ENCODE measurements around the gene KIAA1210. TPM values are rescaled to one million over a fixed set of nuclear protein-coding genes. Genes with fewer than 3 reads are reported as not detected.

Gene KIAA1210
- total and polyA plus RNA-seq, 2 of the 4 experiments (the other 2 are of a cell fraction): not detected

DNA sequence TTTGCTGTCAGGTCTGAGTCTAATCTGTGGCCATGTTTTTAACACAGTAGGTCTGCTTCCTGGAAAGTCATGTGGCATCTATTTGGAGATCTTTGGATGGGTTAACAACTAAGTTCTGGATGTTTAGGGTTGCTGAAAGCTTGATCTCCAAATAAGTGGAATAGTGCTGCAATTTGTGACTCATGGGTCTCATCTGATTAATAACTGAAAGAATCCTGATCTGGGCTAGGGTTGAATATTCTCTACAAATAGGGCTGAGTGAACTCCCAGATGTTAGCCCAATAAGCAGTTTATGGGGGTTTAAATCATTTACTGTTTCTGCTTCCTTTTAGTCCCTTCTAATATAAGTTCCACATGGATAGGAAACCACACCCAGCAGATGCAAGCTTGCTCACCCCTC, 31.7 kb downstream of the KIAA1210 start:
- H3K36me3 ChIP-seq (ENCODE audit: control insufficient read depth, insufficient read depth, low read length): no peaks in the 10 kb centered on the region
- no peak overlapping the region for H2BK120ac ChIP-seq (ENCODE audit: low read depth, low read length)
- ChIA-PET CTCF (no interaction called here), POLR2A (ENCODE audit: unreplicated experiment) (no interaction called here)
- H4K20me1 ChIP-seq (ENCODE audit: insufficient read depth, low read length): no peaks in the 10 kb centered on the region
- no peaks in the 10 kb centered on the region for H3K9me1 ChIP-seq (ENCODE audit: insufficient read depth, low read length)
- no peak overlapping the region for H3K4me3 ChIP-seq (ENCODE audit: insufficient read depth, low read depth, low read length)
- DNase-seq: no peak
- no peaks in the 10 kb centered on the region for H3K9me3 ChIP-seq (ENCODE audit: control insufficient read depth, insufficient read depth, low read length)
- no peak overlapping the region for H4K5ac ChIP-seq (ENCODE audit: low read depth, low read length)
- no peak overlapping the region for H4K91ac ChIP-seq (ENCODE audit: insufficient read depth, low read depth, low read length)
- no peak overlapping the region for H3K14ac ChIP-seq (replicated peaks; ENCODE audit: low read depth, low read length)
- no peak overlapping the region for H4K8ac ChIP-seq (ENCODE audit: low read depth in 2 of 2, low read length in 2 of 2)
- H3K4me2 ChIP-seq (ENCODE audit: low read depth, low read length): no peak overlapping the region
- H2AK5ac ChIP-seq (ENCODE audit: low read depth, low read length): no peak overlapping the region
- no TSS peak for BruUV-seq (replicated peaks)
- H2BK5ac ChIP-seq (ENCODE audit: low read depth, low read length, poor library complexity, severe bottlenecking): no peak overlapping the region
- no peak overlapping the region for H3K18ac ChIP-seq (ENCODE audit: low read depth, low read length)
- H2AFZ ChIP-seq (replicated peaks; ENCODE audit: low read length, poor library complexity): no peak overlapping the region
- no peak overlapping the region for H3K23ac ChIP-seq (ENCODE audit: low read depth, low read length)
- no peak for ATAC-seq (ENCODE audit: low read depth)
- H3K27me3 ChIP-seq (ENCODE audit: control insufficient read depth, insufficient read depth, low read length): peaks cover 5% of the 10 kb centered on the region; the same call in 1 of the 2 replicates
- in situ Hi-C loops (cut with MboI; ENCODE audit: low sequenced_read_pairs) (no loop called here), intact Hi-C loops (cut with micrococcal nuclease) (no loop called here), dilution Hi-C loops (cut with HindIII; ENCODE audit: low sequenced_read_pairs, unreplicated experiment) (no loop called here)
- H3K56ac ChIP-seq (ENCODE audit: extremely low read depth, insufficient read depth, low read length): no peak overlapping the region
- H3K9ac ChIP-seq (ENCODE audit: low read depth, low read length): no peak overlapping the region
- H2AK9ac ChIP-seq (replicated peaks; ENCODE audit: low read depth, low read length, poor library complexity): no peak overlapping the region
- no peak for TF ChIP-seq MXI1 (IDR thresholded peaks at IDR 0.05; ENCODE audit: borderline replicate concordance, low read depth, low read length)
- TF ChIP-seq CEBPB (IDR thresholded peaks at IDR 0.05; ENCODE audit: low read depth, low read length): no peak
- TF ChIP-seq RAD21 (IDR thresholded peaks at IDR 0.05; ENCODE audit: low read length): no peak
- TF ChIP-seq SMC3 (IDR thresholded peaks at IDR 0.05; ENCODE audit: low read depth, low read length): no peak
- TF ChIP-seq, protein P1, sequence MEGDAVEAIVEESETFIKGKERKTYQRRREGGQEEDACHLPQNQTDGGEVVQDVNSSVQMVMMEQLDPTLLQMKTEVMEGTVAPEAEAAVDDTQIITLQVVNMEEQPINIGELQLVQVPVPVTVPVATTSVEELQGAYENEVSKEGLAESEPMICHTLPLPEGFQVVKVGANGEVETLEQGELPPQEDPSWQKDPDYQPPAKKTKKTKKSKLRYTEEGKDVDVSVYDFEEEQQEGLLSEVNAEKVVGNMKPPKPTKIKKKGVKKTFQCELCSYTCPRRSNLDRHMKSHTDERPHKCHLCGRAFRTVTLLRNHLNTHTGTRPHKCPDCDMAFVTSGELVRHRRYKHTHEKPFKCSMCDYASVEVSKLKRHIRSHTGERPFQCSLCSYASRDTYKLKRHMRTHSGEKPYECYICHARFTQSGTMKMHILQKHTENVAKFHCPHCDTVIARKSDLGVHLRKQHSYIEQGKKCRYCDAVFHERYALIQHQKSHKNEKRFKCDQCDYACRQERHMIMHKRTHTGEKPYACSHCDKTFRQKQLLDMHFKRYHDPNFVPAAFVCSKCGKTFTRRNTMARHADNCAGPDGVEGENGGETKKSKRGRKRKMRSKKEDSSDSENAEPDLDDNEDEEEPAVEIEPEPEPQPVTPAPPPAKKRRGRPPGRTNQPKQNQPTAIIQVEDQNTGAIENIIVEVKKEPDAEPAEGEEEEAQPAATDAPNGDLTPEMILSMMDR (conservative IDR thresholded peaks at IDR 0.05; ENCODE audit: low read depth, low read length): no peak
- TF ChIP-seq, protein P2, sequence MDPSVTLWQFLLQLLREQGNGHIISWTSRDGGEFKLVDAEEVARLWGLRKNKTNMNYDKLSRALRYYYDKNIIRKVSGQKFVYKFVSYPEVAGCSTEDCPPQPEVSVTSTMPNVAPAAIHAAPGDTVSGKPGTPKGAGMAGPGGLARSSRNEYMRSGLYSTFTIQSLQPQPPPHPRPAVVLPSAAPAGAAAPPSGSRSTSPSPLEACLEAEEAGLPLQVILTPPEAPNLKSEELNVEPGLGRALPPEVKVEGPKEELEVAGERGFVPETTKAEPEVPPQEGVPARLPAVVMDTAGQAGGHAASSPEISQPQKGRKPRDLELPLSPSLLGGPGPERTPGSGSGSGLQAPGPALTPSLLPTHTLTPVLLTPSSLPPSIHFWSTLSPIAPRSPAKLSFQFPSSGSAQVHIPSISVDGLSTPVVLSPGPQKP (IDR thresholded peaks at IDR 0.05; ENCODE audit: borderline replicate concordance, low read depth, low read length): no peak
- no peak for TF ChIP-seq BHLHE40 (IDR thresholded peaks at IDR 0.05; ENCODE audit: low read depth, low read length)
- TF ChIP-seq, protein P3, sequence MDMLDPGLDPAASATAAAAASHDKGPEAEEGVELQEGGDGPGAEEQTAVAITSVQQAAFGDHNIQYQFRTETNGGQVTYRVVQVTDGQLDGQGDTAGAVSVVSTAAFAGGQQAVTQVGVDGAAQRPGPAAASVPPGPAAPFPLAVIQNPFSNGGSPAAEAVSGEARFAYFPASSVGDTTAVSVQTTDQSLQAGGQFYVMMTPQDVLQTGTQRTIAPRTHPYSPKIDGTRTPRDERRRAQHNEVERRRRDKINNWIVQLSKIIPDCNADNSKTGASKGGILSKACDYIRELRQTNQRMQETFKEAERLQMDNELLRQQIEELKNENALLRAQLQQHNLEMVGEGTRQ (IDR thresholded peaks at IDR 0.05; ENCODE audit: low read depth, low read length): no peak
- no peak for TF ChIP-seq MAZ (IDR thresholded peaks at IDR 0.05; ENCODE audit: borderline replicate concordance, low read depth, low read length)
- TF ChIP-seq FOS (IDR thresholded peaks at IDR 0.05; ENCODE audit: low read depth, low read length): no peak
- H3K4ac ChIP-seq (ENCODE audit: low read depth, low read length): no peak overlapping the region
- H3K4me1 ChIP-seq (ENCODE audit: control insufficient read depth, insufficient read depth, low read length): no peaks in the 10 kb centered on the region
- no peak overlapping the region for H2BK20ac ChIP-seq (ENCODE audit: low read depth, low read length)
- no peaks in the 10 kb centered on the region for H3K79me1 ChIP-seq (ENCODE audit: low read depth in 1 of 2, low read length in 2 of 2)
- no peak overlapping the region for H2BK15ac ChIP-seq (ENCODE audit: low read depth, low read length)
- no peak overlapping the region for H3K27ac ChIP-seq (ENCODE audit: insufficient read depth, low read length)

Data from IMR-90 (cell line).